ENCODE data around the gene NLRP14.

NLRP14 gene, protein sequence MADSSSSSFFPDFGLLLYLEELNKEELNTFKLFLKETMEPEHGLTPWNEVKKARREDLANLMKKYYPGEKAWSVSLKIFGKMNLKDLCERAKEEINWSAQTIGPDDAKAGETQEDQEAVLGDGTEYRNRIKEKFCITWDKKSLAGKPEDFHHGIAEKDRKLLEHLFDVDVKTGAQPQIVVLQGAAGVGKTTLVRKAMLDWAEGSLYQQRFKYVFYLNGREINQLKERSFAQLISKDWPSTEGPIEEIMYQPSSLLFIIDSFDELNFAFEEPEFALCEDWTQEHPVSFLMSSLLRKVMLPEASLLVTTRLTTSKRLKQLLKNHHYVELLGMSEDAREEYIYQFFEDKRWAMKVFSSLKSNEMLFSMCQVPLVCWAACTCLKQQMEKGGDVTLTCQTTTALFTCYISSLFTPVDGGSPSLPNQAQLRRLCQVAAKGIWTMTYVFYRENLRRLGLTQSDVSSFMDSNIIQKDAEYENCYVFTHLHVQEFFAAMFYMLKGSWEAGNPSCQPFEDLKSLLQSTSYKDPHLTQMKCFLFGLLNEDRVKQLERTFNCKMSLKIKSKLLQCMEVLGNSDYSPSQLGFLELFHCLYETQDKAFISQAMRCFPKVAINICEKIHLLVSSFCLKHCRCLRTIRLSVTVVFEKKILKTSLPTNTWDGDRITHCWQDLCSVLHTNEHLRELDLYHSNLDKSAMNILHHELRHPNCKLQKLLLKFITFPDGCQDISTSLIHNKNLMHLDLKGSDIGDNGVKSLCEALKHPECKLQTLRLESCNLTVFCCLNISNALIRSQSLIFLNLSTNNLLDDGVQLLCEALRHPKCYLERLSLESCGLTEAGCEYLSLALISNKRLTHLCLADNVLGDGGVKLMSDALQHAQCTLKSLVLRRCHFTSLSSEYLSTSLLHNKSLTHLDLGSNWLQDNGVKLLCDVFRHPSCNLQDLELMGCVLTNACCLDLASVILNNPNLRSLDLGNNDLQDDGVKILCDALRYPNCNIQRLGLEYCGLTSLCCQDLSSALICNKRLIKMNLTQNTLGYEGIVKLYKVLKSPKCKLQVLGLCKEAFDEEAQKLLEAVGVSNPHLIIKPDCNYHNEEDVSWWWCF

DNA sequence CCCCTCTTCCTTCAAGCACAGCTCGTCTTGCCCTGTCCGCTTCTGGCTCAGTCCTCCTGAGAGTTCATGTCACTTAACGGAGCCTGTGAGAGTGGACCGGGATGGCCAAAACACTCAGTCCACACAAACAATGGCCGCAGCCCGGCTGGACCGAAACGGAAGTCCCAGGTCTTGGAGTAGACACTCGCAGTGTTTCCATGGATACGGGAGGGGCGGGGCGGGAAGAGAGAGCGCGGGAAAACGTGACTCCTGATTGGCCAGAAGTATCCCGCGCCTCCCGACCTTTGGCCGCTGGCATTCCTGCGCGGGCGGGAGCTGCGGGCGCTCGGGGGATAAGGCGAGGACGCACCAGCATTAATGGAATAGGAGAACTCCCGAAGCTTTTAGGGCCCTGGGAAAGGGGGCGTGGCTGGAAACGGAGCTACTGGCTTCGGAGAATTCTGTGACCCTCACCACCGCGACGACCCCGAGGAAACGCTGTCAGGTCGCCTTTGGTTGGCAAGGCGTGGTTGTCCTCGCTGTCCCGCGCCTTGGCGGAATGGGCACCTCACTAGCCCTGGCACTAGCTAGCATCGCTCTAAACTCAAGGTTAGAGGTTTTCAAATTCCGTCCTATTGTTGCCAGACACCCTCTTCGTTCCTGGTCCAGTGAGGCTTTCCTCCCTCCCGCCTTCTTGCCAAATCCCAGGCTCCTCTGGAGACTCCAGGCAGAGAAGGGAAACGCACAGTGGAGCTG, at the start of gene NLRP14, which contains the start of gene ZNF214:
Gene NLRP14 (plus strand): TSS at position 297 of the 735 bp plus-strand sequence. CDS start 18,108 bp downstream, outside the sequence.
Gene ZNF214 (minus strand): TSS at position 164 of the 735 bp plus-strand sequence. CDS start 17,511 bp downstream, outside the sequence.
- no peak for DNase-seq

DNA sequence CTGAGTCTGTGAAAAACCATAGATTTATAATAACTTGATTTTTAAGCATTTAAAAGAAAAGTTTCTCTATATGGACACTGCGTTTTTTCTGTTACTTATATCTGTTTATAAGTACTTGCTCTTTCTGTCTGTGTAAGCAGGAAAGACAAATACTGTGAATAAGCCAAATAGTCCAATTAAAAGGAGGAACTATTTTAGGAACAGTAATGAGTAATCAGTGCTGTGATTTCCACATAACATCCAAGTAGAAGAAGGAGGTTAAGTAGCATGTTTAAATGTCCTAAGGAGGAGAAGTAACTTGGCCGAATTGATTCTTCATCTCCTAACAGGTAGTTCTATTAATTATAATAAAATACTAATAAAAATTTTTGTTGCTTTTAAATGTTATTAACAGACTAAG, 40.9 kb upstream of the NLRP14 start:
- no peak for DNase-seq

- DNase-seq, result no peak
Observed at GRCh38 chr11:6986487-6986886, 33.8 kb upstream of the NLRP14 start.

GRCh38 chr11:6988506-6988905, 31.8 kb upstream of the NLRP14 start:
- no peak for DNase-seq

DNA sequence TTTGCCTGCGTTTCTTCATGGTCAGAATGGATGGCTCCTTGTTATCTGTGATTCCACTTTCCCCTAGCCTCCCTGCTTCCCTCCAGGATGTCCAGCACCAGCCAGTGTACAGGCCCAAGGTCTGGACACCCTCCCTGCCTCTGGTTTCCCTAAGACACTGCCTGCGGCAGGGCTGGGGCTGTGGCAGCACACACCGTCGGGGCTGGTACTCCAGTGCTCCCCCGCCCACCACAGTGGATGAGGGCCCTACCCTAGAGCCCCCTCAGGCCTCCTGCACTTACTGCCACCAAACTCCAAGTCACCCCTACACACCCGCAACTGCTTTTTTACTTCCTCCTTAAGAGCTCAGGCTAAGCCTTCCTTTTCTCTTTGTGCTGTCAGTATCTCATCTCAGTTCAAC, 29.1 kb upstream of the NLRP14 start:
- DNase-seq, result no peak

DNA sequence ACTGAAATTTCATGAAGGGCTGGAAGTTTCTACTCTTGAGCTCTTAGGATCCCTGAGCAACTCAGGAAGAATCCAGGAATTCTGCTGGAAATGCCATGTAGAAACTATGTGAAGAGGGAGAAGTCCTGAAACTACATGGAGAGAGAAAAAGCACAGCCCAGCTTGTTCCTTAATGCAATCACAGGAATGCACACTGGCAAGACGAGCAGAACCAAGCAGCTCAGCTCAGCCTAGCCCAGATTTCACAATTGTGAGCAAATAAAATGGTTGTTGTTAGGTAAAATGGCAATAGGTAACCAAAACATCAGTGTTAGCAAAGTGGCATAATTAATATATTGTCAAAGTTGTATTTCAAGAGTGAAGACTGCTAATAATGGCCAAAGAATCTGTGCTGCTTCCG, 28.3 kb upstream of the NLRP14 start:
- DNase-seq, result no peak

DNA sequence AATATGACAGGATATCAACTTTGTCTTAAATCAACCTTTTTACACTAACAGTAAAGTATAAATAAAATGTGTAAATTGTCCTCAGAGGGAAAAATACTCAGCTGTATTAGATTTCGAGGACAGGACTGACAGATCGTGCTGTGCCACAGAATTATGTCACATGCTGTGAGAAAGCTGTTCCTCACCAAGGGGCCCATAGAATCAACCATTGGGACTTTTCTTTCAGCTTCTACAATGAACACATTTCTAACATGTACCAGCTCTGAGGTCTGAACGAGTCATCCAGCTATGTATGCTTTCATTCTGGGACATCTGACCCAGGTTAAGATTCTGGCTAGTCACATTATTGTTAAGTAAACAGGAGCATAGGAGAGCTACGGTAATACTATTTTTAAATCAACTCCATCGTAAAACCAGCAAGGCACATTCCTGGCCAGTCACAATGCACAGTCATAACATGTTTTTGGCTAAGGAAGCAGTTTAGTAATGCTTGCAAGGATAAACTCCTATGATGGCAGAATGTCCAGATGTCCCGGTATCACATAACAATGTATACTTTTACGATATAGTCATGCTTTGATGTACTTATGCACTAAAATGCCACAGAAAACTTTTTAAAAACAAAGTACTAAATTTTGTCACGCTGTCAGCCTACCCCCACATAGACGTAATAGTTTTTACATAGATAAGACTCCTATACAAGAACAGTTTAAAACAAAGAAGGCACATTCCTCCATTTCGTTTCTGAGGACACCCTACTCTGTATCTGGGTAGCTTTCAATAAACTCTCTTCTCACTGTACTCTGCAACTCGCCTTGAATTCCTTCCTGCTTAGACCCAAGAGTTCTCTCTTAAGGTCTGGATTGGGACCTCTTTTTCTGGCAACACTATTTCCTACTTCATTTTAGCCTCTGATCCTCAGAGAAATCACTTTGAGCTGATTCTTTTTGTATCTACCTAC, 27.5 kb upstream of the NLRP14 start:
- no peak for DNase-seq

- DNase-seq, result no peak
Observed at GRCh38 chr11:6995703-6996102, 24.6 kb upstream of the NLRP14 start.

GRCh38 chr11:7004482-7004881, 15.8 kb upstream of the NLRP14 start:
- DNase-seq, result no peak

- no peak for DNase-seq
Observed at GRCh38 chr11:7014118-7014517, 6.2 kb upstream of the NLRP14 start.

DNA sequence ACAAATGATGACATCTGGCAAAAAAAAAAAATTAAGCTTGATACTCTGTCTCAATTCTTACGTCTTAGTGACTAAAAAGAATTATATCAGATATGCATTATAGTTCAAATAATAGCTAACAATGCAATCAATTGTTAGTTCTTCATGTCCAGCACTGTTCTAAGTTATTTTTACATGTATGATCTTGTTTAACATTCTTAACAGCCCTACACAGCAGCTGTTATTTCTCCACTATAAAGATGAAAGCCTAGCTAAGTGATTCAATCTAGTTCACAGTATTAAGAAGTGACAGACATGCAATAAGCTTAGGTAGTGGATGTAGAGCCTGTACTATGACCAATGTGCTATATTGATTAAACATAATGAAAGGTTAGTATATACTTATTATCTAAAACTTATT, 4.3 kb upstream of the NLRP14 start:
- DNase-seq, result no peak

DNA sequence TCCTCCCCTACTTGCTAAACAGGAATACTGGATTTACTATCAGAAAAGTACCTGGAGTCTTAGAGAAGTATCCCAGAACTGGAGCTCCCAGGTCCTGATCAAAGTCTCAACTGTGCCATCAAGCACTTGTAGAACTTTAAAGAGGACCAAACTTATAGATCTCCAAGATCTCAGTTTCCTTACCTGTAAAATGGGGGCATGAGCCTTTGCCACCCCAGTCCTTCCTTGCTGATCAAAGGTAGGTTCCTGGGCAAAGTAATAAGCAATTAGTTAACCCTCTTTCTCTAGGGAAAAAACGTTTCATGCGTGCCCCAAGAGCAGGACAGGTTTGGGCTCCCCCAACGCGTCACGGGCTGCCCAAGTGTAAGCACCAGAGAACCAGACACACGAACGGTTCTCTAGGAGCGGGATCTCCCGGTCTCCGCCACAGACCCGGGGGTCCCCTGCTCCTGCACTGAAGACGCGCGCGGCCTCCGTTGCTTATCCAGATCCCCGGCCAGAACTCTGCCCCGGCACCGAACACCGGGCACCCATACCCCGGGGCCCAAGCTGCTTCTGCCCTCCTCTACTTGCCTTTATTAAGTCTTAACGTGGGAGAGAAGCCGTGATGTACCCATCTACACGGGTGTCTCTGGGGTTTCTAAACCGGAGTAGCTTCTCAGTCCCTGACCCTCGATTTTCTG, 638 bp upstream of the NLRP14 start:
- no peak for DNase-seq

GRCh38 chr11:7021318-7021717, 1.0 kb downstream of the NLRP14 start:
- no peak for DNase-seq

DNA sequence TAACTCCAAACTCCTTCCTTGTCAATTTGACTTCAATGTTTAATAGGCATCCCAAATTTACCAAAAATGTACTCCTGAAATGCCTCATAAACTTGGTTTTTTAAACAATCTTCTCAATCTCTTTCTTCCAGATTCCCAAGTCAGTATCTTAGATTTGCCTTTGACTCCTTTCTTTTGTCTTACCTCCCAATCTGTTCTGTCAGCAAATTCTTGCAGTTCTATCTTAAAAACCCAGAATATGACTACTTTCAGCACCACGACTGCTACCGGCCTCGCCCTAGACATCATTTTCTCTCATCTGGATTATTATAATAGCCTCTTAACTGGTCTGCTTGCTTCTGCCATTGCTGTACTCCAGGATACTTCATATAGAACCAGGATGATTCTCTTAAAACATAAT, 7.9 kb downstream of the NLRP14 start:
- no peak for DNase-seq

DNA sequence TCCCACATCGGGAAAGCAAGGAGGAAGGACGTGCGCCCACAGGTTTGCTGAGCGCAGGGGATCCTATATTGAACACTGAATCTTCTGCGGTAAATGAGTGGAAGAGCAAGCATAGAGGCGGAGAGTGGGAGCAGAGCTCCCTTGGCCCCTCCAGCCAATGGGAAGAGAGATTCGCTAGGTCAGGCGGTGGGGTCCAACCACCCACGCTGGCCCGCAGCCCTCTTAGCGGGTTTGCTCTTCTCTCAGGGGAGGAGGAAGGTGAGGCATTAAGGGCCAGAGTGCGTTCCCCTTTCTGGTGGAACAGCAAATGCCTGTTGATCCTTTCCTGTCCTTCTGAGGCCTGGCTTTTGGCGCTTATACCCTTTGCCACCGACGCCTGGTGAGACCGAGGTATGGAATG, 10.6 kb downstream of the NLRP14 start:
- no peak for DNase-seq

DNA sequence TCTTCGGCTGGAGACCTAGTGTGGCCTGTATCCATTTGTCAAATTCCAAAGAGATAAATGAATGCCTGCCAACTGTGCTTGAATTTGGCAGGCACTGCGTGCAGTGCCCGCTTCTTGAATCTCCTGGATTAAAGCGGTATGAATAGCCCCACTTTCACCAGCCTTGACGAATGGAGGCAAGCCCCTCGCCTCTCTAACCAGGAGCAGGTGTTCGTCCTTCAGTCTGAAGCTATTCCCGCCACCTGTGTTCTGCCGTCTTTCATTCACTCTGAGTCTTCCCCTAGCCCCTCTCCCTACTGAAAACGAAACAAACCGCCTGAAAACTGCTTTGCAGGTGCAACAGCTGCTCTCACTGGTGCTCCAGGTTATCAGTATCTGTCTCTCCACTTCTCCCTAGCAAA, 11.2 kb downstream of the NLRP14 start:
- no peak for DNase-seq

GRCh38 chr11:7032692-7033091, 12.4 kb downstream of the NLRP14 start:
- DNase-seq, result no peak

- DNase-seq, result no peak
Observed at GRCh38 chr11:7034019-7034418, 13.7 kb downstream of the NLRP14 start.

- DNase-seq, result no peak
Observed at GRCh38 chr11:7046474-7047175, 26.3 kb downstream of the NLRP14 start.

DNA sequence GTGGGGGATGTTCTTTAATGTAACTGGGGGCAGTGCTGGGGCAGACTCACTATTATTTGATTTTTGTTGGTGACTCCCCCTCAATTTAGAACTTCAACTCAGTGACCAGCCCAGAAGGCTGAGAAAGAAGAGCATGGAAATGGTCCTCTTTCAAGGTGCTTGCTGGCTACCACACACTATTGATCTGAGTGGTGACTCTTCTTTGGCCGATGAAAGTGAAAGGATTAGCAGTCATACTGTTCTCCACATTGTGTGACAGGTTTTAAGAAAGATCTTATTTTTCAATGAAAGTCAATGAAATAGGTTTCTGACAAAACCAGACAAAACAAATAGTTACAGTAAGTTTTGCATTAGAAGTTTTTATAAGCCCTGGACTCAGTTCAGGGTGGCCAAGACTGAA, 29.9 kb downstream of the NLRP14 start:
- DNase-seq, result no peak

Measured in stimulated activated naive CD4-positive, alpha-beta T cell treated with Interleukin-2 at 50 U/mL for 16 hours (primary cell).